SK-N-SH (cell line): ENCODE measurements around the gene RELN. TPM values are rescaled to one million over a fixed set of nuclear protein-coding genes. Genes with fewer than 3 reads are reported as not detected.

ENCODE experiments used
- CTCF ChIA-PET: fragments of 300-600, 350-600 bp; formaldehyde crosslinking; extraction: SDS; loops from one replicate; lab custom pipeline; 2021; lab: Yijun Ruan, JAX
- POLR2A ChIA-PET: fragments of 350-600 bp; sonication (Branson Sonifier 250); formaldehyde crosslinking; extraction: SDS; loops from one replicate; lab custom pipeline; 2020; ENCODE audit warnings: antibody characterized with exemption, inconsistent platforms; lab: Yijun Ruan, JAX
- DNase-seq: peaks from one replicate; pipeline ENCODE4 v3.0.0; 2012
- H2AFZ ChIP-seq: fragments of 200-600 bp; sonication (generic); 2 replicates; pipeline ENCODE4 v1.8.1; 2016; ENCODE audit warnings: antibody characterized with exemption, mild to moderate bottlenecking, low read depth
- H3F3A ChIP-seq: fragments of 200-600 bp; sonication (generic); replicated peaks from 2 replicates; pipeline ENCODE3; 2016; ENCODE audit warnings: antibody characterized with exemption, mild to moderate bottlenecking; ENCODE audit not compliant: insufficient read depth
- H3K27ac ChIP-seq, 2 experiments: fragments of 200-500 bp in 1 of 2; fragments of 200-600 bp in 1 of 2; sonication (Bioruptor generic) in 1 of 2; sonication (generic), shearing (Covaris generic) in 1 of 2; 2 replicates each; pipeline versions ENCODE4 v1.5.1 to v1.6.1; 2014 to 2016; ENCODE audit warnings: low read depth in 2 of 2, inconsistent platforms in 1 of 2, low read length in 1 of 2, mild to moderate bottlenecking in 1 of 2, mixed read lengths in 1 of 2
- H3K27me3 ChIP-seq: fragments of 200-600 bp; sonication (generic), shearing (Covaris generic); 2 replicates; pipeline ENCODE4 v1.6.1; 2016; ENCODE audit warnings: mixed run types; ENCODE audit not compliant: insufficient read depth
- H3K36me3 ChIP-seq, 2 experiments: fragments of 200-500 bp in 1 of 2; fragments of 200-600 bp in 1 of 2; sonication (Bioruptor generic) in 1 of 2; sonication (generic) in 1 of 2; replicated peaks in 1 of 2; 2 replicates each; pipeline versions ENCODE3 to v1.5.1; 2014 to 2016; ENCODE audit warnings: low read length in 1 of 2, mild to moderate bottlenecking in 1 of 2; ENCODE audit not compliant: insufficient read depth in 2 of 2, control insufficient read depth in 1 of 2
- H3K4me1 ChIP-seq, 2 experiments: fragments of 200-500 bp in 1 of 2; fragments of 200-600 bp in 1 of 2; sonication (Bioruptor generic) in 1 of 2; sonication (generic), shearing (Covaris generic) in 1 of 2; 2 replicates each; pipeline versions ENCODE4 v1.5.1 to v1.6.1; 2014 to 2016; ENCODE audit warnings: low read depth in 1 of 2, low read length in 1 of 2, mixed run types in 1 of 2; ENCODE audit not compliant: insufficient read depth in 2 of 2, control insufficient read depth in 1 of 2
- H3K4me2 ChIP-seq: fragments of 200-600 bp; sonication (generic), shearing (Covaris generic); 2 replicates; pipeline ENCODE4 v1.6.1; 2017; ENCODE audit warnings: mixed run types
- H3K4me3 ChIP-seq, 2 experiments: fragments of 200-500 bp in 1 of 2; fragments of 200-600 bp in 1 of 2; sonication (Bioruptor generic) in 1 of 2; sonication (generic), shearing (Covaris generic) in 1 of 2; 2 replicates each; pipeline versions ENCODE4 v1.5.1 to v1.8.1; 2014 to 2016; ENCODE audit warnings: low read depth in 2 of 2, inconsistent platforms in 1 of 2, low read length in 1 of 2, mild to moderate bottlenecking in 1 of 2, mixed read lengths in 1 of 2, moderate library complexity in 1 of 2
- H3K79me2 ChIP-seq: fragments of 200-600 bp; sonication (generic); 2 replicates; pipeline ENCODE4 v1.8.1; 2017; ENCODE audit warnings: mild to moderate bottlenecking; ENCODE audit not compliant: insufficient read depth
- H3K9ac ChIP-seq: fragments of 200-600 bp; sonication (generic); 2 replicates; pipeline ENCODE4 v1.6.1; 2017; ENCODE audit warnings: mixed run types
- H3K9me2 ChIP-seq: fragments of 200-600 bp; sonication (generic); 2 replicates; pipeline ENCODE4 v1.6.1; 2017; ENCODE audit warnings: mixed run types
- H3K9me3 ChIP-seq: fragments of 200-600 bp; sonication (generic); 2 replicates; pipeline ENCODE4 v1.6.1; 2017; ENCODE audit warnings: mixed run types, mild to moderate bottlenecking, moderate library complexity
- H4K20me1 ChIP-seq: fragments of 200-600 bp; sonication (generic); 2 replicates; pipeline ENCODE4 v1.6.1; 2017; ENCODE audit warnings: mild to moderate bottlenecking, mixed run types; ENCODE audit not compliant: insufficient read depth
- CHD2 ChIP-seq: fragments of 150-350 bp; IDR thresholded peaks from 2 replicates; pipeline ENCODE4 v1.6.1; 2018; ENCODE audit warnings: low read length; ENCODE audit not compliant: partially characterized antibody
- CTCF ChIP-seq: fragments of 200-600 bp; sonication (generic); IDR thresholded peaks from 2 replicates; pipeline ENCODE4 v1.6.1; 2017; ENCODE audit warnings: antibody characterized with exemption, mild to moderate bottlenecking, moderate library complexity
- EZH2phosphoT487 ChIP-seq: fragments of 200-600 bp; sonication (generic); IDR thresholded peaks from 2 replicates; pipeline ENCODE4 v1.6.1; 2017; ENCODE audit warnings: low read depth, mixed run types, mild to moderate bottlenecking, antibody characterized with exemption, moderate library complexity, borderline replicate concordance
- GATA2 ChIP-seq: sonication (generic); formaldehyde crosslinking; IDR thresholded peaks from 2 replicates; pipeline ENCODE4 v1.5.0; 2020; ENCODE audit warnings: mild to moderate bottlenecking, missing genetic modification reagents
- JUND ChIP-seq: IDR thresholded peaks from 2 replicates; pipeline ENCODE4 v1.4.0; 2012
- MXI1 ChIP-seq: IDR thresholded peaks from 2 replicates; pipeline ENCODE4 v1.6.1; 2012; ENCODE audit warnings: mild to moderate bottlenecking, low read depth, low read length, improper control_type of control experiment
- POLR2AphosphoS5 ChIP-seq: IDR thresholded peaks from 2 replicates; pipeline ENCODE4 v1.6.1; 2012; ENCODE audit warnings: low read depth, low read length
- RCOR1 ChIP-seq: fragments of 150-350 bp; IDR thresholded peaks from 2 replicates; pipeline ENCODE4 v1.6.1; 2017; ENCODE audit warnings: antibody characterized with exemption, low read length
- SMC3 ChIP-seq: IDR thresholded peaks from 2 replicates; pipeline ENCODE4 v1.6.1; 2012; ENCODE audit warnings: low read depth, low read length, improper control_type of control experiment
- TAF1 ChIP-seq: IDR thresholded peaks from 2 replicates; pipeline ENCODE4 v1.6.1; 2012; ENCODE audit warnings: low read depth, mild to moderate bottlenecking, low read length, moderate library complexity, borderline replicate concordance
- TCF12 ChIP-seq: IDR thresholded peaks from 2 replicates; pipeline ENCODE4 v1.4.0; 2012
- TEAD4 ChIP-seq: IDR thresholded peaks from 2 replicates; pipeline ENCODE4 v1.4.0; 2012; ENCODE audit warnings: mild to moderate bottlenecking, borderline replicate concordance; ENCODE audit not compliant: insufficient read depth
- YY1 ChIP-seq: IDR thresholded peaks from 2 replicates; pipeline ENCODE4 v1.4.0; 2012; ENCODE audit warnings: low read depth, mild to moderate bottlenecking
- WGBS: methylation state at CpG from one replicate; pipeline ENCODE4 v1.1.6; 2017; ENCODE audit warnings: low lambda C conversion rate; 5-methylcytosine and 5-hydroxymethylcytosine counted together
- polyA plus RNA-seq, 3 experiments: library from polyadenylated mRNA; depleted of rRNA; stranded (reverse); fragments of >200 nt; gene quantifications; 2 replicates each; pipeline ENCODE4 v1.2.3, GENCODE V29; 2012
- TF ChIP-seq, protein P1 (sequence below): fragments of 150-350 bp; IDR thresholded peaks from 2 replicates; pipeline ENCODE4 v1.6.1; 2016; ENCODE audit warnings: mild to moderate bottlenecking, low read depth, low read length

RELN gene
- polyA plus RNA-seq, 1 of the 3 experiments (the other 2 are of a cell fraction), result 0.02 TPM

DNA sequence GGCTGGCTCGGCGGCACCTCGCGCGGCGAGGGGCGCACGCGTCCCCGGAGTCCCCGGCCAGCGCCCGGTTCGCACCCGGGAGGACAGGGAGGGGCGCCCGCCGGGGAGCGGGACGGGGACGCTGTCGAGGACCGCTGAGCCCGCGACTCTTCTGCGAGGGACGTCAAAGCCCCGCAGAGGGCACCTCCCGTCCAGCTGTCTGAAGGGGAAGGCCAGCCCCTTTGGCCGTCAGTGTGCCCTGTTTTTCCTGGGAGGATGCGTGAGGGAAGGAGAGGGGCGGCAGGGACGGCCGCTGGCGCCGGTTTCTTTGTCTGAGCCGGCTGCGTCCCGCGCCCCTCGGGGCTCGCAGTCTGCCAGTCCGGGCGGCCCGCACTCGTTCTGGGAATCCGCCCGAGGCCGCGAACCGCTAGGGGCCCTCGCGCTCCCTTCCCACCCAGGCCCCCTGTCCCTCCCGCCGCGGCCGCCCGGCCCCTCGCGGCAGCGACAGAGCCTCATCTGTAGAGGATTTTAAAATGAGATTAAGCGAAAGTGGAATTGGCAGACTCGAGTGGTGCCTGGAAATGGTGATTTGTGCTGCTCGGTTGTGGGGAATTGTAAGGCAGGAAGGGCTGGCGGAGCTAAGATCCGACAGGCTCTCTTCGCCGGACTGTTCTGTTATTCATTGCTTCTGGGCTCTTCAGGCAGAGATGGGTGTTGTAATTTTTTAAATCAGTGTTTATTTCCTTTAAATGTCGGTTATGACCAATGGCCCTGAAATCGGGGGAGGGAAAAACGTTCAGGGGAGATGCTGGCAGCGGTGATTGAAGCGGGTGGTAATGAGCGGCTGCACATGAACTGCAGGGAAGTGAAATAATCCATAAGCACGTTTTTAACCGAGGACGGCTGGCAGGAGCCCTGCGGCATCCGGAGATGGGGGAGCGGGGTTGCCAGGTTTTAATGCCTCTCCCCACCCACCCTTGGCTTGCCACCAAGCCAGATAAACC, 618 bp upstream of the RELN start:
- Histone ChIP-seq H3K27ac (peak overlapping the region in 1 of 2 experiments; percentile 72; a peak in 2 of 4 replicates), H3K9ac (no peak overlapping the region)
- peak; percentile 86 for DNase-seq

DNA sequence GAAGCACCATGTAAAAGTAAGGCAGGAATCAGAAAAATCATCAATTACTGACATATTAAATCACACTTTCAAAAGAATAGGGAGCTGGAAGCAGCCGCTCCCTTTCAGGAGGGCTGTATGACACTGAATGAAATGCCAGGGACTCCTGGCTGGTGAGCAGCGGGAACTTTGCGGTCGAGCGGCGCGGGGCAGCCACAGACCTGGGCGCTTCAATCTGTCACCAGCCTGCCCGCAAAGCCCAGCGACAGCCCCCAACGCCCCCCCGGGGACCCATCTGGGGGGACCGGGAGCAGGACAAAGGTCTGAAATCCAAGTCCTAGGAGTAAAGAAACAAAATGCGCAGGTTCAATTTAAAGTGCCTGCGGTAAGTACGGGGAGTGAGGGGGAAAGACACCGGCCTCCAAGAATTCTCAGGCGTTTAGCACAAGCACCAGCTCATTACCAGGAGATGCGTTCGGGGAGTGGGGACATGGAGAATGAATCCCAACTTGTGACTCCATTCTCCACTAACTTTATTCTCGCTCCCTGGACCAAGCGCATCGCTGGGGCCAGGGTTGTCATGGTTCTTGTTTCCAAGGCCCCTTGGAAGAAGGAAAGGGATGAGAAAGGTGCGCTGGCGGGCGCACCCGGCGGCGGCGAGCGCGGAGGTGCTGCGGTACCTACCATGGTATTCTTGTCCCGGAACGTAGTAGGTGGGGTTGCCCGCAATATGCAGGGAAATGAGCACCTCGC, 824 bp downstream of the RELN start:
- H4K20me1 ChIP-seq, result no peaks in the 10 kb centered on the region
- TF ChIP-seq EZH2phosphoT487 (no peak), CHD2 (no peak), JUND (no peak), SMC3 (no peak), TAF1 (no peak), MXI1 (no peak), POLR2AphosphoS5 (no peak), GATA2 (no peak)
- TF ChIP-seq, protein P1, sequence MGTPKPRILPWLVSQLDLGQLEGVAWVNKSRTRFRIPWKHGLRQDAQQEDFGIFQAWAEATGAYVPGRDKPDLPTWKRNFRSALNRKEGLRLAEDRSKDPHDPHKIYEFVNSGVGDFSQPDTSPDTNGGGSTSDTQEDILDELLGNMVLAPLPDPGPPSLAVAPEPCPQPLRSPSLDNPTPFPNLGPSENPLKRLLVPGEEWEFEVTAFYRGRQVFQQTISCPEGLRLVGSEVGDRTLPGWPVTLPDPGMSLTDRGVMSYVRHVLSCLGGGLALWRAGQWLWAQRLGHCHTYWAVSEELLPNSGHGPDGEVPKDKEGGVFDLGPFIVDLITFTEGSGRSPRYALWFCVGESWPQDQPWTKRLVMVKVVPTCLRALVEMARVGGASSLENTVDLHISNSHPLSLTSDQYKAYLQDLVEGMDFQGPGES, result no peak
- no peaks in the 10 kb centered on the region for H3K79me2 ChIP-seq
- H3K4me3 ChIP-seq, result peak overlapping the region; percentile 15 to 43; a peak in 3 of 4 replicates
- H3K9me3 ChIP-seq, result no peaks in the 10 kb centered on the region
- CTCF ChIA-PET, result interaction anchor here (0.6 to 1.3 kb wide), 3 partner anchors 10 to 369 kb away, joined by 3 read pairs; no protein-coding TSS in a partner anchor
- no peaks in the 10 kb centered on the region for H3K9me2 ChIP-seq
- peaks cover 0 to 14% of the 10 kb centered on the region in 2 experiments; a peak in 2 of 4 replicates for H3K4me1 ChIP-seq
- no peak overlapping the region; a peak in 1 of 4 replicates for H3K27ac ChIP-seq
- no peaks in the 10 kb centered on the region for H3K36me3 ChIP-seq
- no peak overlapping the region for H2AFZ ChIP-seq
- 24% methylated on average over 37 of the region's 37 CpGs for WGBS
- POLR2A ChIA-PET, result no interaction called here
- DNase-seq, result peak; percentile 60
- H3K27me3 ChIP-seq, result peaks cover 30% of the 10 kb centered on the region
- no peak overlapping the region for H3K9ac ChIP-seq
- H3K4me2 ChIP-seq, result peak overlapping the region; percentile 38; the same call in 1 of the 2 replicates
- H3F3A ChIP-seq, result no peaks in the 10 kb centered on the region

More for the DNA sequence above, 618 bp upstream of the RELN start:
- CTCF ChIA-PET, result interaction anchor here (0.6 to 1.5 kb wide), 4 partner anchors 11 to 416 kb away, joined by 3 to 4 read pairs (median 4); no protein-coding TSS in a partner anchor
- Histone ChIP-seq H3F3A (no peaks in the 10 kb centered on the region), H3K27me3 (peaks cover 30% of the 10 kb centered on the region), H3K79me2 (no peaks in the 10 kb centered on the region), H3K9me3 (no peaks in the 10 kb centered on the region), H3K9me2 (no peaks in the 10 kb centered on the region), H3K4me1 (peaks cover 0 to 14% of the 10 kb centered on the region in 2 experiments; a peak in 2 of 4 replicates), H3K4me2 (peak overlapping the region; percentile 76), H3K36me3 (no peaks in the 10 kb centered on the region), H4K20me1 (no peaks in the 10 kb centered on the region), H2AFZ (peak overlapping the region; percentile 75), H3K4me3 (peak overlapping the region; percentile 43 to 53)
- WGBS, result 1% methylated on average over 34 of the region's 80 CpGs
- POLR2A ChIA-PET, result no interaction called here
- peak; percentile 70 for TF ChIP-seq MXI1
- no peak for TF ChIP-seq TEAD4
- peak; percentile 12; the same call in 1 of the 2 replicates for TF ChIP-seq SMC3
- TF ChIP-seq TCF12, result no peak
- TF ChIP-seq RCOR1, result peak; percentile 6; the same call in 1 of the 2 replicates
- TF ChIP-seq CHD2, result peak; percentile 43
- no peak for TF ChIP-seq YY1
- peak; percentile 37 for TF ChIP-seq CTCF
